Measurements from ENCODE around the gene PRRX2.

PRRX2 gene

DNA sequence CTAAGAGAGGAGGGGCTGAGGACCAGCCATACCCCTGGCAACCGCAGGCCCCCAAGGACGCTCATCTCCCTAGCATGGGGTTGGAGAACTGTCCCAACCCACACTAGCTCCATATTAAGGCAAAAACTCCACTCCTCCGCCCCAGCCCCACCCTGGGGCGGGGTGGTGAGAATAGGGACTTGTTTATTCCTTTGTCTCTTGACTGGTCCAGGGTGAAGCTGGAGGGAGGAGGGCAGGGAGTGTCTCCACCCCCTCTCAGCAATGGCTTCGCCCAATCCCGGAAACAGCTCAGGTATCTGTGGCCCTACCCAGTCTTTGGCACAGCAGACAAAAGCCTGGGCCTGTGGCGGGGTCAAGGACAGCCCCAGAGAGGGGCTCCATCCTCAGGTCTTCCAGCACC lies 16.9 kb downstream of the PRRX2 start:
- DNase-seq (no peak), ATAC-seq (replicated peaks) (no peak)
- no peaks in the 10 kb centered on the region for H3K36me3 Mint-ChIP-seq (ENCODE audit: insufficient read depth)
- H3K9me3 Mint-ChIP-seq = no peaks in the 10 kb centered on the region
- no peak overlapping the region for H3K4me3 Mint-ChIP-seq
- no peak overlapping the region for H3K27ac Mint-ChIP-seq
- H3K4me1 Mint-ChIP-seq (ENCODE audit: low read depth in 2 of 2) = no peaks in the 10 kb centered on the region
- peaks cover 46 to 63% of the 10 kb centered on the region in 2 donors for H3K27me3 Mint-ChIP-seq

DNA sequence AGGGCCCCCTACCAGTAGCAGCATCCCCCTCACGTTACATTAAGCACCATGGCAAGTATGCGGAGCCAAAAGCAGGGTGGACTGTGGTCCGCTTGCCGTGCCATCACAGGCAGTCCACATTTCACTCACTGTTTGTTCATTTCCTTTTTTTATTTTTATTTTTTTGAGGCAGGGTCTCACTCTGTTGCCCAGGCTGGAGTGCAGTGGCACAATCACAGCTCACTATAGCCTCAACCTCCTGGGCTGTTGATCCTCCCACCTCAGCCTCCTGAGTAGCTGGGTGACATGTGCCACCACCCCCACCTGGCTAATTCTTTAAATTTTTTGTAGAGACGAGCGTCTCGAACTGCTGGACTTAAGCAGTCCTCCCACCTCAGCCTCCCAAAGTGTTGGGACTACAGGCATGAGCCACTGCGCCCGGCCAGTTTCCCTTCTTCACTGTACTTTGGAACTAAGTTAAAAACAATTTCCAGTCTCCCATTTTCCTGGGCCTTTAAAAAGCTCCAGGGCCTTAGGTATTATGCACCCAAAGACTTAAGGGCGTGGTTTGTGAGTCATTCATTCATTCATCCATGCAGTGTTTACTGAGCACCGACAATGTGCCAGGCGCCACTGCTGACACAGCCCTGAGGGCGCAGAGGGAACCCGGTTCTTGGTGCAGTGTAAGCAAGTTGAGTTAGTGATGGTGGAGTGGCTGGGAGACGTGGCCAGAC lies 19.9 kb downstream of the PRRX2 start:
- no peak for DNase-seq
- no peaks in the 10 kb centered on the region for H3K36me3 Mint-ChIP-seq (ENCODE audit: insufficient read depth)
- no peaks in the 10 kb centered on the region for H3K9me3 Mint-ChIP-seq
- ATAC-seq (replicated peaks) = no peak
- no peaks in the 10 kb centered on the region for H3K4me1 Mint-ChIP-seq (ENCODE audit: low read depth in 2 of 2)
- H3K4me3 Mint-ChIP-seq = peak overlapping the region in 1 of 2 donors; percentile 29
- no peak overlapping the region for H3K27ac Mint-ChIP-seq
- H3K27me3 Mint-ChIP-seq = peaks cover 22 to 40% of the 10 kb centered on the region in 2 donors

- H3K4me1 Mint-ChIP-seq (ENCODE audit: low read depth in 2 of 2) = no peaks in the 10 kb centered on the region
- no peak overlapping the region for H3K27ac Mint-ChIP-seq
- DNase-seq (no peak), ATAC-seq (replicated peaks) (no peak)
- no peaks in the 10 kb centered on the region for H3K9me3 Mint-ChIP-seq
- H3K4me3 Mint-ChIP-seq = no peak overlapping the region
- H3K27me3 Mint-ChIP-seq = peaks cover 17 to 35% of the 10 kb centered on the region in 2 donors
- H3K36me3 Mint-ChIP-seq (ENCODE audit: insufficient read depth) = no peaks in the 10 kb centered on the region
Observed at GRCh38 chr9:129685933-129686259, 20.4 kb downstream of the PRRX2 start.

DNA sequence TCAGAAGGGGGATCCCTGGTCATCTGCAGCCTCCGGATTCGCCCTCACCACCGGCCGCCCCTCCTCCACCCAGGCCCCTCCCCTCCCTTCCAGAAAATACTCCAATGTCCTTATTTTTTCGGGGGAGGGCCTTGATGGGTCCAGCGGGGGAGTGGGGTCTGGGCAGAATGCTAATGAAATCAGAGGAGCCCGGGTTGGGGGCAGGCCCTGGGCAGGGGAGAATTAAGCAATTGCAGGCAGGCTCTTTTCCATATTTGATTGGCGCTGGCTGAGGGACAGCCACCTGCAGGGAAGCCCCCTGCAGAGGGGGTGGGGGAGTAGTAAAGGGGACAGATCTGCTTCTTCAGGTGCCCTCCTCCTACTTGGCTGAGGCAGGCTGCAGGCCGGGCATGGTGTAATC lies 21.3 kb downstream of the PRRX2 start:
- no peak for ATAC-seq (replicated peaks)
- Mint-ChIP-seq H3K4me3 (no peak overlapping the region), H3K27me3 (peaks cover 14 to 31% of the 10 kb centered on the region in 2 donors), H3K9me3 (no peaks in the 10 kb centered on the region), H3K36me3 (ENCODE audit: insufficient read depth) (no peaks in the 10 kb centered on the region), H3K27ac (no peak overlapping the region), H3K4me1 (ENCODE audit: low read depth in 2 of 2) (no peaks in the 10 kb centered on the region)
- DNase-seq = no peak

DNA sequence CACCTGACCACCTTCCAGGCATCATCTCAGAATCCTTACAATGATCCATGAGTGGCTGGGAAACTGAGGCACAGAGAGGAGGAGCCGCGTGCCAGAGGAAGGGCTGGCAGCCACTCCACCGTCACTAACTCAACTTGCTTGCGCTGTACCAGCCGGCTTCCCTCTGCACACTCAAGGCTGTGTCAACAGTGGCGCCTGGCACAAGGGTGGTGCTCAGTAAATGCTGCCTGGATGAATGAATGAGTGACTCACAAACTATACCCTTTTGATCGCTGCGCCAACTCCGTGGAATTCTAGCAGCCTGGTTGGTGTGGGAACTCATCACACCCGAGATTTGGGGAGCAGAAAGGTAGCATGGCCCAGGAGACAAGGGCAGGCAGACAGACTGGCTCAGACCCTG lies 21.9 kb downstream of the PRRX2 start:
- ATAC-seq (replicated peaks) (no peak), DNase-seq (no peak)
- Mint-ChIP-seq H3K4me3 (no peak overlapping the region), H3K27me3 (peaks cover 10 to 29% of the 10 kb centered on the region in 2 donors), H3K36me3 (ENCODE audit: insufficient read depth) (no peaks in the 10 kb centered on the region), H3K4me1 (ENCODE audit: low read depth in 2 of 2) (no peaks in the 10 kb centered on the region), H3K9me3 (no peaks in the 10 kb centered on the region), H3K27ac (no peak overlapping the region)

DNA sequence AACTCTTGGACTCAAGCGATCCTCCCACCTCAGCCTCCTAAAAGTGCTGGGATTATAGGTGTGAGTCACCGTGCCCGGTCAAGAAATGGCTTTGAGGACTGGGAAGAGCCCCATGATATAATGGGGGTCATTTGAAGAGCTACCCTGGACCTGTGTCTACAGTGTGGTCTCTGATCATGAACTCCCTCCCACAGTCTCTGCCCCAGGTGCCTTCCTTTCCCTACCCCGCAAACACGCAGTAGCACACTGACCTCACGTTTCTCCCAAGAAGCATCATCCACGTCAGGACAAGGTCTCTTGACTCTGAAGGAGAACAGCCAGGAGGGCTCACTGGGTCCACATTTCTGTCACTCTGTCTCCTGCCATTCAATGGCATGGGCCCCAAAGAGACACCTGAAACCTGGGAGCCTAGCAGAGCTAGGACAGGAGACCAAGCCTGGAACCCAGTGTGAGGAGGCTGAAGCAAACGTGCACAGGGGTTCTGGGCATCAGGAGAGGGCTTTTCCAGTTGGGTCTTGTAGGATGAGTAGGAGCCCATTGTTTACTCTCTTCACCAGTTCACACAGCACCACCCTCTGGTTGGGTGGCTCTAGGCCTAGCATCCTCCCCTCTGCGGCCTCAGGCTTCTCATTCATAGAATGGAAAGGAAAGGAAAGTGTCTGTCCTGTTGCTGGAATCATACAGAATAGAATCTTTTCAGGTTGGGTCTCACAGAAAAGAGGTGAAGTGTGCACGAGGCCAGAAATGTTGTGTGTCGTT lies 23.0 kb downstream of the PRRX2 start:
- Mint-ChIP-seq H3K27me3 (peaks cover 0 to 25% of the 10 kb centered on the region in 2 donors), H3K9me3 (no peaks in the 10 kb centered on the region), H3K27ac (no peak overlapping the region), H3K4me3 (no peak overlapping the region), H3K4me1 (ENCODE audit: low read depth in 2 of 2) (no peaks in the 10 kb centered on the region), H3K36me3 (ENCODE audit: insufficient read depth) (no peaks in the 10 kb centered on the region)
- DNase-seq (no peak), ATAC-seq (replicated peaks) (no peak)

- Mint-ChIP-seq H3K4me3 (no peak overlapping the region), H3K27ac (no peak overlapping the region), H3K4me1 (ENCODE audit: low read depth in 2 of 2) (peaks cover 0 to 5% of the 10 kb centered on the region in 2 donors), H3K27me3 (peaks cover 19 to 58% of the 10 kb centered on the region in 2 donors), H3K36me3 (ENCODE audit: insufficient read depth) (no peaks in the 10 kb centered on the region), H3K9me3 (no peaks in the 10 kb centered on the region)
- ATAC-seq (replicated peaks) (no peak), DNase-seq (no peak)
Observed at GRCh38 chr9:129692534-129692933, 27.1 kb downstream of the PRRX2 start.

DNA sequence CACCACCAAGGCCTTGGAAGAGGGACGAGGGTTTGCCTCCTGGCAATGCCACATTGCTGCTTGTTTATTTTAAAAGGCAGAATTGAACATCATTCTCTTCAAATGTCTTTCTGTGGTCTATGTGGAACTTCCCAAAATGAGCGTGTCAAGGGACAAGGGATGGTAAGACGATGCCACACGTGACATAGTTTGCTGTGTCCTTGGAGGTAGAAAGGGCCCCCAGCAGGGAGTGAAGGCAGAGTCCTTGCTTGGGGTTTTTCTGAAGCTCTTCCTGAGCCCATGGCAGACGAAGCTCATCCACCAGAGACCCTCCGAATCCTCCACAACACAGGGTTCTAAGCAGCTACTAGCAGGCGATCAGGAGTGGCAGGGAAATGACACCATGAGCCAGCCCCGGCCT lies 28.3 kb downstream of the PRRX2 start:
- Mint-ChIP-seq H3K9me3 (no peaks in the 10 kb centered on the region), H3K27me3 (peaks cover 23 to 64% of the 10 kb centered on the region in 2 donors), H3K27ac (no peak overlapping the region), H3K4me1 (ENCODE audit: low read depth in 2 of 2) (peaks cover 0 to 5% of the 10 kb centered on the region in 2 donors), H3K4me3 (no peak overlapping the region), H3K36me3 (ENCODE audit: insufficient read depth) (no peaks in the 10 kb centered on the region)
- ATAC-seq (replicated peaks) (no peak), DNase-seq (no peak)

DNA sequence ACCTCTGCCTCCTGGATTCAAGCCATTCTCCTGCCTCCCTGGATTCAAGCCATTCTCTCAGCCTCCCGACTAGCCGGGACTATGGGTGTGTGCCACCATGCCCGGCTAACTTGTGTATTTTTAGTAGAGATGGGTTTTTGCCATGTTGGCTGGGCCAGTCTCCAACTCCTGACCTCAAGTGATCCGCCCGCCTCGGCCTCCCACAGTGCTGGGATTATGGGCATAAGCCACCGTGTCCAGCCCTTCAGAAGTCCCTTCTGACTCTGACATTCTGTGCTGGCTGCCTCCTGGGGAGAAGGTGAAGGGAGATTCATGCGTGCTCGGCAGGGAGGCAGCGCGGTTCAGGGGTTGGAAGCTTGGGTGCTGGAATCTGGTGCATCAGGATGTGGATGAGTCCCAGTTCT lies 28.8 kb downstream of the PRRX2 start:
- no peak overlapping the region for H3K27ac Mint-ChIP-seq
- DNase-seq (no peak), ATAC-seq (replicated peaks) (no peak)
- H3K4me1 Mint-ChIP-seq (ENCODE audit: low read depth in 2 of 2) = peaks cover 0 to 5% of the 10 kb centered on the region in 2 donors
- H3K9me3 Mint-ChIP-seq = no peaks in the 10 kb centered on the region
- H3K36me3 Mint-ChIP-seq (ENCODE audit: insufficient read depth) = no peaks in the 10 kb centered on the region
- H3K4me3 Mint-ChIP-seq = no peak overlapping the region
- peaks cover 27 to 69% of the 10 kb centered on the region in 2 donors for H3K27me3 Mint-ChIP-seq

DNA sequence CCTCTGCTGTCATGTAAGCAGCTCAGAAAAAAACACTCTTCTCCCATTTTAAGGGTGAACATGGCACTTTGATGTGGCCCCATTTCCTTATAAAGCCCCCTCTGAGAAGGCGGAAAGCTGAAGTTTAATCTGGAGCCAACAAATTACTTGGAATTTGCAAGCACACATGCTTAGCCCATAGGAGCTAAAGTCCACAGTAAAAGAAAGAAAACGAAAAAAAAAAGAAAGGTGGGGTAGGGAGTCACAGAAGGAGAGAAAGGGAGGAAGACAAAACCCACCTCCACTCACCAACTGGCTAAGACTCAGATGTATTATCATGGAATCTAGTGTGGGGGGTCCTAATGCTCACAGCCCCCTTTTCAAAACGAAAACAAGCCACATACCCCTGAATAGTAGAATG lies 30.4 kb downstream of the PRRX2 start:
- H3K9me3 Mint-ChIP-seq = no peaks in the 10 kb centered on the region
- ATAC-seq (replicated peaks) = no peak
- no peak overlapping the region for H3K4me3 Mint-ChIP-seq
- DNase-seq = no peak
- H3K27me3 Mint-ChIP-seq = peaks cover 30 to 75% of the 10 kb centered on the region in 2 donors
- H3K36me3 Mint-ChIP-seq (ENCODE audit: insufficient read depth) = no peaks in the 10 kb centered on the region
- no peak overlapping the region for H3K27ac Mint-ChIP-seq
- peaks cover 0 to 5% of the 10 kb centered on the region in 2 donors for H3K4me1 Mint-ChIP-seq (ENCODE audit: low read depth in 2 of 2)

- ATAC-seq (replicated peaks) = no peak
- Mint-ChIP-seq H3K36me3 (ENCODE audit: insufficient read depth) (no peaks in the 10 kb centered on the region), H3K27me3 (peaks cover 37 to 82% of the 10 kb centered on the region in 2 donors), H3K4me1 (ENCODE audit: low read depth in 2 of 2) (peaks cover 0 to 5% of the 10 kb centered on the region in 2 donors), H3K4me3 (peak overlapping the region in 1 of 2 donors; percentile 61), H3K27ac (no peak overlapping the region), H3K9me3 (no peaks in the 10 kb centered on the region)
- DNase-seq = no peak
Observed at GRCh38 chr9:129696944-129697655, 31.7 kb downstream of the PRRX2 start.

GRCh38 chr9:129697656-129698253 lies 32.3 kb downstream of the PRRX2 start:
- Mint-ChIP-seq H3K4me1 (ENCODE audit: low read depth in 2 of 2) (peaks cover 0 to 5% of the 10 kb centered on the region in 2 donors), H3K27ac (no peak overlapping the region), H3K36me3 (ENCODE audit: insufficient read depth) (no peaks in the 10 kb centered on the region), H3K9me3 (no peaks in the 10 kb centered on the region), H3K27me3 (peaks cover 37 to 81% of the 10 kb centered on the region in 2 donors), H3K4me3 (no peak overlapping the region)
- no peak for ATAC-seq (replicated peaks)
- DNase-seq = no peak

DNA sequence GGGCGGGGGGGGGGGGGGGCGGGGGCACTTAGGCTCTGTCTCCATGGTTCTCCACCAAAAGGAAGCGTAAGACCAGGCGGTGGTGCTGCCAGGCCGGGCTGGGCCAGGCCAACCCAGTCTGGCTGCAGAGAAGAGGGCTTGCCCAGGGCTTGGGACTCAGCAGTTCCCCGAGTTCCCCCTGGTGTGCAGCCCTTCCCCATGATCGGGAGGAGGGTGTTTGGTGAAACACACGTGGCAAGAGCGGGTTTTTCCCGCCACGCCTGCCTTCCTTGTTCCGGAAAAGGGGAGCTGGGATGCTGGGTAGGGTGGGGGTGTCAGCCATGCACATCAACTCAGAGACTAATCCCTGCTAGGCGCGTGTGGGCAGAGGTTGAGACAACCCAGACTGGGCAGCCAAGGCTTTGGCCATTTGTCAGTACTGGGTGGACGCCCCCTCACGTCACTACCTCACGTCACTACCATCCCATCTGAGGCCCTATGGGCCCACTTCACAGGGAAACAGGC lies 32.9 kb downstream of the PRRX2 start:
- Mint-ChIP-seq H3K9me3 (no peaks in the 10 kb centered on the region), H3K36me3 (ENCODE audit: insufficient read depth) (no peaks in the 10 kb centered on the region), H3K4me3 (no peak overlapping the region), H3K27ac (no peak overlapping the region), H3K27me3 (peaks cover 37 to 84% of the 10 kb centered on the region in 2 donors), H3K4me1 (ENCODE audit: low read depth in 2 of 2) (peaks cover 0 to 5% of the 10 kb centered on the region in 2 donors)
- DNase-seq (no peak), ATAC-seq (replicated peaks) (no peak)

All from effector memory CD8-positive, alpha-beta T cell (primary cell).